T-helper 22 cell (primary cell): ENCODE results near the gene NDUFB4.
"Not testable (repeated sequence)": the region's sequence is repeated elsewhere in the genome, so short reads cannot be mapped to it uniquely, and the experiment has no call there.

Experiments used
- DNase-seq: peaks from one replicate; pipeline ENCODE4 v3.0.0-alpha.2; 2020; ENCODE audit warnings: low read depth

The NDUFB4 gene

DNA sequence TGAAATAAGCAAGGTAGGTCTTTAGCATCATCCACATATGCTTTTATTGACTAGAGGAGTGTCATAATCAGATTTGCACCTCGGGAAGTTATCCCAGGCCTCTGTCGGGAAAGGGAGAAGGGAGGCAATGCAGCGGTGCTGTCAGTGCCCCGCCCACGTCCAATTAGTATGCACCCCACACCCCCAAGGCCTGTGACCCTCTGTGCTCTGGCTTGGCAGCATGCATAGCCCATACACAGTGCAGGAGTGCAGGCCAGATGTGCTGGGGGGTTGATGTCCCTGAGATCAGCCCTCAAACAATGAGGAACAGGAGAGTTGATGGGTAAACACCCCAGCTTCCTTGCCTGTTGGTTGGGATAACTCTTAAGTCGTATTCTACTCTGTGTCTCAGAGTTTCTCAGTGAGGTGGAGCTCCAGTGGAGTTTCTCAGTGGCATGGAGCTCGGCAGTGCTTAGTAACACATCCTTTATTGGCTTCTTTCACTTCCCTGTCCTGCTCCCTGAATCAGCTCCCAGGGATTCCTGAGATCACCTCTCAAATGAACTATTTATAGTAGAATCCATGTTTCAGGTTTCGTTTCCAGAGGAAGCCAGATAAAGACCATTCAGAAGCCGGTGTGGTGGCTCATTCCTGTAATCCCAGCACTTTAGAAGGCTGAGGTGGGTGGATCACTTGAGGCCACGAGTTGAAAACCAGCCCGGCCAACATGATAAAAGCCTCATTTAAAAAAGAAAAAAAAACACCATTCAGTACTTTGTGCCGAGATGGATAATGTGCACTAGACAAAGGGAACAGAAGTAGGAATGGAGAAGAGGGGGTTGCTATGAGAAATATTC is 26.7 kb upstream of the NDUFB4 start:
- DNase-seq, result no peak

DNA sequence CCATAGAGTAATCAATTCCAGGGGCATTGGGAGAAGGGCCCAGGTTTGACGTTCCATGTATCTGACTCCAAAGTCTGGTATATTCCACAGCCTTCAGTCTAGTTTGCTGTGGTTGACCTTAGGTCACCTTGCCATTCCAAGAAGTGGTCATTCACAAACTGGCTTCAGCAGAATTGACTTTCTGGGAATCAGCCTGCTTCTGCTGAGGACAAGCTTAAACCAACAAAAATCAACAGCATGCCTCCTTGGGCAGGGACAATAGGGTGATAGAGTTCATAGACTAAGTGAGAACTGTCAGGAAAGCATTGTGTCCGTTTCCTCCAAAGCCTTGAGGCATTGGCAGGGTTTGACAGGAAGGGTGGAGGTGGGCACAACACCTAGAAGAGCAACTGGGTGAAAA is 24.1 kb upstream of the NDUFB4 start:
- no peak for DNase-seq

DNA sequence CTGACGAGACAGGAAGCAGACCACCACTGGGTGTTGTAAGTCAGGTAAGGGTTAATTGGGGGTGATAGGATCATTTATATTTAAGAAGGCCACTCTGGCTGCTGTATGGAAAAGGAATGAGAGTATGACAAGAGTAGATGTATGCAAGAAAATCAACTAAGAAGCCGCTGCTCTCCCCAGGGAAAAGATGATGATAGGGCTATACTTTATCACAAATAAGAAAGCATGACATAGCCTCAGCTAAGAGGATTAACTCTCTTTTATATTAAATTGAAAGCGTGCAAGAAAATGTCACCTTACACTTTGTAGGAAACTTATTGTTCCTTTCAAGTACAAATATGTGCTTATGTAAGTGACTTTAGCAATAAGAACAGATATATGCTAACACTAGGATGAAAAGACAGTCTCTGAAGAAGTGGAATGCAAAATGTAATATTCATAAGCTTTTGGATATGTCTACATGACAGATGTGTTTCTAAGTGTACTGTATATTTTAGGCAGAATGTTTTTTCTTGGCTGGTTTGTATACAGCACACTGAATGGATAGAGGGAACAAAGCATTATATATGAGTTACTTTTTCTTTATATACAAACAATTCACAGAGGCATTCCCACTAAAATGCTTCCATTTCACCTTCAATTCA is 8.7 kb upstream of the NDUFB4 start:
- no peak for DNase-seq

DNA sequence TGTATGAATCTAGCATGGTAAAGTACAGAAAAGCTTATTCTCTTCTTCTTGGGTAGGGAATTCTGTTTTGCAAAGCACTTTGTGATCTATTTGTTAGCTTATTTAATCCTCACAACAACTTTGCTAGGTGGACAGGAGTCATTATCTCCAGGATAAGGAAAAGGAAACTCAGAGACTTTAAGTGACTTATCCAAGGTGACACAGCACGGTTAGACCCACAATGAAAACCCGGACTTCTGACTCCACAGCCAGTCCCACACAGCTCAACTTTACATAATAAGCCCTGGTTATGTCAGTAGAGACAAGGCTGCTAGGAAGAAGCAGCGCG is 384 bp upstream of the NDUFB4 start:
- DNase-seq, result no peak

DNA sequence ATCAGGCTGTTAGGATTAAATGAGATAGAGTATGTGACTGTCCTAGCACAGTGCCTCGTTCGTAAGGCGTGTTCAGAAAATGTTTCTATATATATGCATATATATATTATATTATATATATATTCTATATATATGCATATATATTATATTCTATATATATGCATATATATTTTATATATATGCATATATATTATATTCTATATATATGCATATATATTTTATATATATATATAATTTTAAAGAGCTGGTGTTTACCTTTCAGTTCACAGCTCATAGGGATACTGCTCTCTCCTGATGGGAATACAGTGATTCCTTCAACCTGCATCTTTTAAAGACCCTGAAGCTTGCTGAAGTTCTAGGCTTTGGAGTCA is 702 bp downstream of the NDUFB4 start:
- DNase-seq, result no peak

DNA sequence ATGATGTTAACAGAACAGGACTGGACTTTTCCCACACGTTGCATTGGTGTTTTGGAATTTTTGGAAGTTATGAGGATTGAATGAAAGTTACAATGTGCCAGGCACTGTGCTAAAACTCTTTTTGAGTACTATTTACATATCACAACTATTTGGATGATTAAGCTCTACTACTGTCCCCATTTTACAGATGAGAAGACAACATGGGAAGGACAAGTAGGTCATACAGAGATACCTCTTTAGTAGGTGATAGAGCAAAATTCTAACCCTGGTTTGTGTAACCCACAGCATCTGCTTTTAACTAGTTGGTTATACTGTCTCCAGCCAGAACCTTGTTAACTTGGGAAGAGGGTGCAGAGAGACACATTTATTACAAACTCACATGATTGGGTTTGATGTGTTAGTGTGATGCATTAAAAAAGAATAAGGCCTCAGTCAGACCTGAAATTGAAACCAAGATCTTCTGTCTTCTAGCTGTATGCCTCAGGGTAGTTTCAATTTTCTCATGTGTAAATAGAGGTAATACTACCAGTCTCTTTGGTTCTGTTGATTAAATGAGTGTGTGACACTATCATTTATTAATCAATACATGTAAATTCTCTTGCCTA is 1.4 kb downstream of the NDUFB4 start:
- no peak for DNase-seq

DNA sequence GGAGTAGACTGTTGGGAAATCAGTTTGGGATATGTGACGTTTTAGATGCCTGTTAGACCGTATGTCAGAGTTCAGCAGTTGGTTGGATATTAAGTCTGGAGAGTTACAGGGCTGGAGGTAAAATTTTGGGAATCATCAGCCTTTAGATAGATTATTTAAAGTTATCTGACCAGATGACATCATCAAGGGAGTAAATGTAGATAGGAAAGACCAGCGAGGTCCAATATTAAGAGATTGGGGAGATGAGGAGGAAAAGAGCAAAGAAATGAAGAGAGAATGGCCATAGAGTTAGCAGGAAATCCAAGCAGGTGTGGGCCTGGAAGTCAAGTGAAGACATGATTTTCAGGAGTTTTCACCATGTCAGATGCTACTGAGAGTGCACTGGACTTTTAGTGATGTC is 3.1 kb downstream of the NDUFB4 start:
- no peak for DNase-seq

DNA sequence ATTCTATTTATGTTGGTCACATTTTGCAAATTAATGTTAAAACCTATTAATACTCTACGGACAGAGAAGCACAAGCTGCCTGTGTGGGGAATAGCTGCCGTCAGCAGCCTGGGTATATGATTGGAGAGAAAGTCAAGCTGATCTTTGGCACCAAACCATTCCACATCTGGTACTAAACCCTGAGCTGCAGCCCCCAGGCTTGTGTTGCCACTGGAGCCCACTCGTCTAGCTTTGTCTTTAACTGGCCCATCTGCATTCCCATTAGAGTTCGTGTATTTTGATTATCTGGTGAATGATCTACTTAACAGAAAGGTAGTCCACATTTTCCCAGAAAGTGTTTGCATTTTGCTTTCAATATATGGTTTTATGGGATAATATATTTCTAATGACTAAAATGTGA is 5.4 kb downstream of the NDUFB4 start:
- DNase-seq, result no peak

DNA sequence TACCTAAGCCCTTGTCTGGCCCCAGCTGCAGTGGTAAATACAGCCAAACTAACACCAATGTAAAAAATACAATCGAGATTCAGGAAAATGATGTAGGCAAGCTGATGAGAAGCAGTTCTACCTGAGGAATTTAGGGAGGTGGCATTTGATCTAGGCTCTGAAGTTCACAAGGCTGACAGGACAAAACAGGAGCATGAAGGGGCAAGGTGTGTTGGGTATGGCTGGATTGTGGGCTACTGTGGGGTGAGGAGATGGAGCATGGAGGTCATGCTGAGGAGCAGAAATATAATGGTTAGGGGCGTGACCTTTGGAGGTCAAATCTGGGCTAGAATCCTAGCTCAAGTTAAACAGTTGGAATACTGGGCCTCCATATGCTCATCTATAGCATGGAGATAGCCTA is 6.5 kb downstream of the NDUFB4 start:
- DNase-seq, result no peak

DNA sequence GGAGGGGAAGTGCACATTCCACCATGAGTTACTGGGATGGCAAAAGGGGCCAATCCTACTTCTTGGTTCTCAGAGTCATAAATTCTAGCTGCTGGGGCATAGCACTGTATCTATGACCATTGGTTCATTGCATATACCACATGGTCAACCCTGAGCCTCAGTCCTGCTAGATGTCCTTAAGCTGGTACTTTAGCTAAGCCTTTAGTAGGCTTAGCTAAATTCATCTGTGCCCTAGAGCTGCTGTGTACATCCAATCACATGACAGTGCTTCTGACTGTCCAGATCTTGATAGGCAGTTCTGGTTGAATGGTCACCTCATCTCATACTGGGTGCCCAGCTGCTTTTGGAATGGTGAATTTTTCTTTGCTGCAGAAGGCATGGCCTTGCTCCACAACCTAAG is 8.2 kb downstream of the NDUFB4 start:
- DNase-seq, result no peak

DNA sequence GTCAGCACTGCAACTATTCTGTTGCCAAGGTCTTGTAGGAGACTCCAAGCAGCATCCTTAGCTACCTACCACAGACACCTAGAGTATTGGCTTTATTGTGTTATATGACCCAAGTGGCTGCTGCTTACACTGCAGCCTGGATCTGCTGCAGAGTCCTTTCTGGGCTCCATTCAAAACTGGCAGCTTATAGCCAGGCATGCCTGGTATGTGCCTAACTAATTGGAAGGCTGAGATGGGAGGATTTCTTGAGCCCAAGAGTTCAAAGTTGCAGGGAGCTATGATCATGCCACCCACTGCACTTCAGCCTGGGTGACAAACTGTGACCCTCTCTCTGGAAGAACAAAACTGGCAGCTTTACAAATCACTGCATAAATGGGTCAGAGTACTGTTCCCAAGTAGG is 8.6 kb downstream of the NDUFB4 start:
- no peak for DNase-seq

DNA sequence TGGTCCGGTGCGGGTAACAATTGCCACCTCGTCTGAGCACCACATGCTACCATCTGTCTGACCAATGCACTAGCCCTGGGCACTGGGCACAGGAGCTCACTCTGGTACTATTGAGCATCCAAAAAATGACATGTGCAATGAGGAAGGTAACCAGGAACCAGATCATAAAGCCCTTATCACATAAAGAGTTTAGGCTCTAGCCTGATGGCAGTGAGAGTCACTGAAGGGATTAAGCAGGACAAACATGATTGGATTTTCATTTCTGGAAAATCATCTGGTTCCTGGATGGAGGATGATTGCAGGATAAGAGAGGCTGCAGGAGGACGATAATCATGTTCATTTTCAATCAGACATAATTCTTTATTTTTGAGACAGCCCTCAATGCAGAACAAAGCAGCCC is 12.4 kb downstream of the NDUFB4 start:
- DNase-seq, result no peak

DNA sequence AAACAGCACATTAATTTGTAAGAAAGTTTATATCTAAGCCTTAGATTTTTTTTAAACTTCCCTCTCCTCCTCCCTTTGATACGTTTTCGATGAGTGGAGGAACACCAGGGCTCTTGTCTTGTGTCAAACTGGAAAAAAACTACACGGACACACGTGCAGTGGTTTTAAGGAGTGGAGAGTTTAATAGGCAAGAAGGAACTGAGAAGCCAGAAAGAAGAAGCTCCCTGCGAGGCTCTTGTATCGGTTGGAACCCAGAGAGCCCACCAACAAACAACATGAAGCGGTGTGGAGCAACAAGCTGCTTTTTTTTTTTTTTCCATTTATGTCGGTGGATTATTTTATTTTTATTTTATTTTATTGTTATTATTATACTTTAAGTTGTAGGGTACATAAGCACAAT is 18.6 kb downstream of the NDUFB4 start:
- DNase-seq, result no peak

DNA sequence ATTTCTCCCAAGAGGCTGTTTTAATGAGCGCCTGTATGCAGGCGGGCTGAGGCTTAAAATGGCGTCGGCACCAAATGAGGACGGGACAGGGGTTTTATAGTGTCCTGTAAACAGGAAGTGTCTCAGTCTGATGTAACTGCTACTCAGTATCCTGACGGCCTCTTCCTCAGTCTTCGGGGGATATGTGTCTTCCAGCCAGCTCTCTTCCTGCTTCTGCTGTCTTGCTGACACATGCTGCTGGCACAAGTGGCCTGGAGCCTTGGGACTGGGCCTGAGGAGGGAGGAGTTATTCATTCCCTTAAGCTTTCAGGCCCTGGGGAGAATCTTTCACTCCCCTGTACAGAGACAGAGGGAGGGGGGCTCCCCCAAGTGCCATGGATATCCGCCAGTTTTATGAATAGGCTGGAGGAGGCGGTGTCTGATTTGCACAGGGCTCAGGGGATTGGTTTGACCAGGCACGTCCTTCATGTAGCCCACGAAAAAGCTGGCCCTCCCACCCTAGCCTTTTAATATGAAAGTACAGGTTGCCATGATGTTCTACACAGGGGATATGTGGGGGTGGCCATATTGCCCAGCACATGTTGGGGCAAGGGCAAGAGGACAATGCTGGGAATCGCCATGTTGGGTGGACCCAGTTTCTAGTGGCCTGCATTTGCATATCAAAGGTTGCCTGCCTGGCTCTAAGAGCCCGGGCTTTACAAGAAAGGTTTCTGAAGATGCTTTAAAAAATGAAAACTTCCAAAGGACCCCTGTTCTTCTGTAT is 19.9 kb downstream of the NDUFB4 start:
- DNase-seq, result no peak

DNA sequence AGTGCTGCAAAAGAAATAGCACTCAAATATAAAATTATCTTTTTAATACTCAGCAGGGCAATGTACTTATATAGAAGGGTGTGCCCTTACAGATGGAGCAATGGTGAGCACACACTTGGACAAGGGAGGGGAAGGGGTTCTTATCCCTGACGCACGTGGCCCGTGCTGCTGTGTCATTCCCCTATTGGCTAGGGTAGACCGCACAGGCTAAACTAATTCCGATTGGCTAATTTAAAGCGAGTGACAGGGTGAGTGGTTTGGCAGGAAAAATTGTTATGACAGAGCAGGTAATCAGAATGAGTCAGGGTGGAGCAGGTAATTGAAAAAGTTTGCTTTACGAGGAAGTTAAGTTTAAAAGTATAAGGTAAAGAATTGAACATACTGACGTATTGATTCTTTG is 20.6 kb downstream of the NDUFB4 start:
- not testable (repeated sequence) for DNase-seq

DNA sequence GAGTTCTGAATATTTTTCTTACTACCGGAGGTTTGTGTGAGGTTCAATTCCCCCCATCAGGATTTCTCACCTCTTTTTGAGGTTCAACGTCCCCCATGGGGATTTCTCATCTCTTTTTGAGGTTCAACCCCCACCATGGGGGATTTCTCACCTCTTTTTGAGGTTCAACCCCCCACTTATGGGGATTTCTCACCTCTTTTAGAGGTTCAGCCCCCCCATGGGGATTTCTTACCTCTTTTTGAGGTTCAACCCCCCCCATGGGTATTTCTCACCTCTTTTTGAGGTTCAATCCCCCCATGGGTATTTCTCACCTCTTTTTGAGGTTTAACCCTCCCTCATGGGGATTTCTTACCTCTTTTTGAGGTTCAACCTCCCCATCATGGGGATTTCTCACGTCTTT is 26.3 kb downstream of the NDUFB4 start:
- no peak for DNase-seq

DNA sequence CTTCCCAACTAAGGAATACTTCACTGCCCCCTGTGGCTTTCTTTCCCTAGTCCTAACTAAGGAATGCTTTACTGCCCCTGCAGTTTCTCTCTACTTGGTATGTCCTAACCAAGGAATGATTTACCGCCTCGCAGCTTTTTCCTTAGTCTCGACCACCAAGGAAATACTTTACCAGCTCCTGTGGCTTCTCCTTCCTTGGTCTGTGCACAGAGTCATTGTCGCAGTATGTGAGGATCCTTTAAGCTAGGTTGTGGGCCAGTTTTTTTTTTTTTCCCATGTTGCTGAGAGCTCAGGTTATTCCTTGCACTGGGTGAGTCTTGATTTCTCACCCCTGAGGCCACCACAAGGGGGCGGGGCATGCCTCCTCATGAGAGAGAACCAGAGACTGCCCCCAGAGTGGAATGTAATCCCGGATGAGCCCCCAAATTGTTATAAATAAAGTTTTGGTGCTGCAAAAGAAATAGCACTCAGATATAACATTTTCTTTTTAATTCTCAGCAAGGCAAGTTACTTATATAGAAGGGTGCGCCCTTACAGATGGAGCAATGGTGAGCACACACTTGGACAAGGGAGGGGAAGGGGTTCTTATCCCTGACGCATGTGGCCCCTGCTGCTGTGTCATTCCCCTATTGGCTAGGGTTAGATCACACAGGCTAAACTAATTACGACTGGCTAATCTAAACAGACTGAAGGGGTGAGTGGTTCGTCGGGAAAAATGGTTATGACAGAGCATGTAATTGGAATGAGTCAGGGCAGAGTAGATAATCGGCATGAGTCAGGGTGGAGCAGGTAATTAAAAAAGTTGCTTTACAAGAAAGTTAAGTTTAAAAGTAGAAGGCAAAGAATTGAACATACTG is 27.0 kb downstream of the NDUFB4 start:
- no peak for DNase-seq

DNA sequence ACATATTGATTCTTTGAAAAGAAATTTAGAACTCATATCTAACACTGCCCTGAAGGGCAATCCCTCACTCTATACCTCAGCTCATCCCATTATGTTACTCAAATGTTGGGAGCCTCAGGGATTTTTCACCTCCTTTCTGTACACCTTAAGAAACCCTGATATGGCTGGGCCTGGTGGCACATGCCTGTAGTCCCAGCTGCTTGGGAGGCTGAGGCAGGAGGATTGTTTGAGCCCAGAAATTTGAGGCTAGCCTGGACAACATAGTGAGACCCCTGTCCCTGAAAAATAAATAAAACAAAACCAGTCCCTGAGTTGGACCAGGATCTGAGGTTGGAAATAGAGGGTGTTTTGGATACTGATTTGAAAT is 27.6 kb downstream of the NDUFB4 start:
- DNase-seq, result no peak

DNA sequence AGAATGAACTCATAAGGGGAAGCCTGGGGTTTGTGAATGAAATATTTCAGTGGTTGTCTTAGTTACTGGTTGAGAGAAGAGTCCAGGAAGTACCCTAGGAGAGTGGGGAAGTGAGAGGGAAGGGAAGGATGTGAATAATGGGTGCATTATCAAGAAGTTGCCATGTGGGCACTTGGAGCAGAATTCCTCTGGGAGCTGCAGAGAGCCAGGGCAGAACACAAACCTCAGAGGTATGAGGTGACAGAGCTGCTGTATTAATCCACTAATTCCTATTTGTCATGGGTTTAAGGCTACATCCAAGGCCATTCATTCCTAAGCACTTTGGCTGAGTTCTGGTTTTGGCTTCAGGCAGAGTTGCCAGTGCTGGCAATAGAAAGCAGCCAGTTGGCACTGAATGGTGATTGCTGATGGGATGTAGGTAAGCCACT is 29.0 kb downstream of the NDUFB4 start:
- DNase-seq, result no peak

DNA sequence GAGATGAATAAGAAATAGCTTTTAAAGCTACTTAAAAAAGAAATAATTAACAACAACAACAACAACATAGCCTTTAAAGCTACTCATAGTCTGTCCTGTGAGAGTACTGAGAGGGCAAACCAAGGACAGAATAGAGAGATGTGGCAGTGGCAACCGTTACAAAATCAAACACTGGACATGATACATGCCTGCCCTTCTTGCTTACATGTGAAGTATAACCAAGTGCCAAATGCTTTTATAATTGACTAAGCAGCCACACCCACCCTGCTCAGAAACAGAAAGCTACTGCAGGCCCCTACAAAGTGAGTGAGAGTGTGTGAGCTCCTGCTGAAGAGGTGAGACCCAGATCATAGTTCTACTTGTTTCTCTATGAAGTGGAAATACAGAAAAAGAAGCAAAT is 38.4 kb downstream of the NDUFB4 start:
- DNase-seq, result no peak

DNA sequence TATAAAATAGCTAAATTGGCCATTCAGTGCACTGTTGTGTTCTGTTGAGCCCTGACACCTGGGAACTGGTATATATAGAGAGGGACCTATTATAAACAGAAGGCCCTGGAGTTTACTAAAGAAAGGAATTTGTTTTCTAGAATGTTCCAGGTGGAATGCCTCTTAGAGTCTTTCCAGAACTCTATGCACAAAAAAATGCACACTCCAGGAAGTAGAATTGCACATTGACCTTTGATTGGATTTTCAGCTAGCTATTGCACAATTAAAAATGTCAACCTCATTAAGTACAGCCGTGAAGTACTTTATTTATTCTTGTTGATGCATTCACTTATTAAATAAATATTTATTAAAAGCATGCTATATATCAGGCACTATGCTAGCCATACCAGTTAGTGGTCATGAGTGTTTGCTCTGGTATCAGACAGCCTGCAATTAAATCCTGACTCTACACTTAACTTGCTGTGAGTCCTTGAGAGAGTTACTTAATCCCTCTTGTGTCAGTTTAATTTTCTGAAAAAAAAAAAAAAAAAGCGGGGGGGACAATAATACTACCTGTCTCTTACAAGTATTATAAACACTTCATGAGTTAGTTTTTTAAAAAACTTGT is 40.8 kb downstream of the NDUFB4 start:
- no peak for DNase-seq
